ENCODE measurements around the gene NPPB. TPM values are rescaled to one million over a fixed set of nuclear protein-coding genes. Genes with fewer than 3 reads are reported as not detected.

The NPPB gene
- total RNA-seq, 1 donor from 2014 or later, result not detected

GRCh38 chr1:11880911-11881748 is 22.4 kb upstream of the NPPB start:
- no peak for ATAC-seq

DNA sequence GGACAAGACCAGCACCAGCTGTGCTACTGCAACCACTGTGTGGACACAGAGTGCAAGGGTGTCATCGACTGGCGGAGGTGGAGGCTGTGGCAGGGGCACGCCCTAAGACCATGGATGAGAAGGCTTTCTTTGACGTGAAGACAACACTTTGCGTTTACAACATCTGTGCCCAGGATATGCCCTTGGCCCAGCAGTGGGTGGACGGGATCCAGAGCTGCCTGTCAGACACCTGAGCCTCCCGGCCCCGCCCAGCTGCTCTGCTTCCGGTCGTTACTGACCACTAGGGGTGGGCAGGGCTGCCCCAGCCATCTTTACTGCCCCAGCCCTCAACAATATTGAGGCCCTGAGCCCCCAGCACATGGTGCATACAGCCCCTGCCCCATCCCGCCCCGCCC is 21.4 kb upstream of the NPPB start:
- ATAC-seq, result no peak

DNA sequence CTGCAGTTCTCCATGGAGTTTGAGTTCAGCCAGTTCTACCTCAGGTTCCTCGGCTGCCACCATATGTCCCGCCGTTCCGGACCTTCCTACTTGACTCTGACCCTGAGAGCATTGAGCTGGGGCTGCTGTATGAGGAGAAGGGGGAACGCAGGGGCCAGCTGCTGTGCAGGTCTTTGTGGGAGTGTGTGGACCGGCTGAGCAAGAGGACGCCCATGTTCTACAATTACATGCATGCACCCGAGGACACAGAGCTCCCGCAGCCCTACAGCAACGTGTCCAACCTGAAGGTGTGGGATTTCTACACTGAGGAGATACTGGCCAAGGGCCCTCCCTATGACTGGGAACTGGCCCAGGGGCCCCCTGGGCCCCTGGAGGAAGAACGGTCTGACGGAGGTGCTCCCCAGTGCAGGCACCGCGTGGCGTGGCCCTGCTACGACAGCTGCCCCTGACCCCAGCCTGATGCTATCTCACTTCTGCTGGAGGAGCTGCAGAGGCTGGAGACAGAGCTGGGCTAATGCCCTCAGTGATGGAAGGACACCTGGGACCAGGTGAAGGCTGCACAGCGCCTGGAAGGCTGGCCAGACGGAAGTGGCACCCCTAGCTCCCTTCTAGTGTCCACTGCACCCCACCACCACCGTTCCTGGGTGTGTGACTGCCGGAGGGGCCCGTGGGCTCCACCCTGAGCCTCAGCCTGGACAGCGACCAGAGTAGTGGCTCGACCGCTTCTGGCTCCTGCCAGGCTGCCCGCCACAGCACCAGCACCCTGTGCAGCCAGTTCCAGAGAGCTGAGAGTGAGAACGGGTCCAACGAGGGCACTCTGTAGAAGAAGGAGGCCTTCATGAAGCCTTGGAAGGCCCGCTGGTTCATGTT is 20.8 kb upstream of the NPPB start:
- ATAC-seq, result no peak

GRCh38 chr1:11878891-11879190 is 20.1 kb upstream of the NPPB start:
- no peak for ATAC-seq

DNA sequence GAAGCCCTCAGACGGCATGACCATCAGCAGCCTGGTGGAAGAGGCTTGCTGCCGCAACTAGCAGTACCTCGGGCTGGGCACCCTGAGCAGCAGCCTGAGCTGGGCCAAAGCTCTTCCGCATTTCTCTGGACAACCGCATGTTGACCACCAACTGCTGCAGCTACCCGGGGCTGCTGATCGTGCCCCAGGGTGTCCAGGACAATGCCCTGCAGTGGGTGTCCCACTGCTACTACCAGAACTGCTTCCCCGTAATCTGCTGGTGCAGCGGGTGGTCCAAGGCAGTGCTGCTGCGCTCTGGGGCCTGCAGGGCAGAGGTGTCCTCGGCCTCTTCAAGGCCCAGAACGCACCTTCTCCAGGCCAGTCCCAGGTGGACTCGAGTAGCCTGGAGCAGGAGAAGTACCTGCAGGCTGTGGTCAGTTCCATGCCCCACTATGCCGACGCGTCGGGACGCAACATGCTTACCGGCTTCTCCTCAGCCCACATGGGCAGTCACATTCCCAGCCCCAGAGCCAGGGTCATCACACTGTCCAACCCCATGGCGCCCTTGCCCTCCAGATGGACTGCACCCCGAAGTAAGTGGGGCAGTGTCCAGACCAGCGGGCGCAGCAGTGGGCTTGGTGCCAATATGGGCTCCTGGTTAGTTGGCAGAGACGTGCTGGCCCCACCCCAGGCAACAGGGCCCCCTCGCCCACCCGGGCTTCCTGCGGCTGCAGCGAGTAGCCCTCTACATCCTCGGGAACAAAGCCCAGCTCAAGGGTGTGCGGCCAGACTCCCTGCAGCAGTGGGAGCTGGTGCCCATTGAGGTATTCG is 19.5 kb upstream of the NPPB start:
- ATAC-seq, result no peak

DNA sequence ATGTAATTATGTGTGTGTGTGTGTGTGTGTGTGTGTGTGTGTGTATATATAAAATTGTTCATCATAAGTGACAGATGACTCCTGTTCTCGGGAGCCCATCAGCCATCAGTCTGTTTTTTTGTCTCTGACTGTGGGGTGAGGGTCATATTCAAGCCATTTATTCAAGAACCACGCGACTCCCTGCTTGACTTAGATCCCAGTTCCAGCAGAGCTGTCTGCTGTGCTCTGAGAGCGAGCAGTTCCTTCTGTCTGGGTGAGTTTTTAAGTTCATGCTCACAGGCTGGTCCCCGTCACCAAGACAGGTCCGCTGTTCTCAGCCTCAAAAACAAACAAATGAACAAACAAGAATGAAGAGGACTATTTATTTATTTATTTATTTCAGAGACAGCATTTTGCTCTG is 18.3 kb upstream of the NPPB start:
- ATAC-seq, result no peak

GRCh38 chr1:11875094-11875493 is 16.3 kb upstream of the NPPB start:
- no peak for ATAC-seq

- ATAC-seq, result no peak
Observed at GRCh38 chr1:11874624-11875023, 15.9 kb upstream of the NPPB start.

DNA sequence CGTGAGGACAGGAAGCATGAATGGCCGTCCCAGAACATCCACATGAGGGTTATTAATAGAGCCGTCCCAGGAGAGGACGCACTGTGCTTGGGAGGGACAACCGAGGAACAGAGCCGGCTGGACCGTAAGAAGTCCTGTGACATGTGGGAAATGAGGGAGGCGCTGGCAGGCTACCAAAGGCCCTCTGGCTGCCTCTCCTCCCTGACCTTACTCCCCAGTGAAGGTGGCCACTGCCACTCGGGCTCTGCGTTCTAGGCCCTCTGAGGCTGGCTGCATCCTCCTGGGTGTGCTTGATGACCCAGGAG is 15.5 kb upstream of the NPPB start:
- no peak for ATAC-seq

DNA sequence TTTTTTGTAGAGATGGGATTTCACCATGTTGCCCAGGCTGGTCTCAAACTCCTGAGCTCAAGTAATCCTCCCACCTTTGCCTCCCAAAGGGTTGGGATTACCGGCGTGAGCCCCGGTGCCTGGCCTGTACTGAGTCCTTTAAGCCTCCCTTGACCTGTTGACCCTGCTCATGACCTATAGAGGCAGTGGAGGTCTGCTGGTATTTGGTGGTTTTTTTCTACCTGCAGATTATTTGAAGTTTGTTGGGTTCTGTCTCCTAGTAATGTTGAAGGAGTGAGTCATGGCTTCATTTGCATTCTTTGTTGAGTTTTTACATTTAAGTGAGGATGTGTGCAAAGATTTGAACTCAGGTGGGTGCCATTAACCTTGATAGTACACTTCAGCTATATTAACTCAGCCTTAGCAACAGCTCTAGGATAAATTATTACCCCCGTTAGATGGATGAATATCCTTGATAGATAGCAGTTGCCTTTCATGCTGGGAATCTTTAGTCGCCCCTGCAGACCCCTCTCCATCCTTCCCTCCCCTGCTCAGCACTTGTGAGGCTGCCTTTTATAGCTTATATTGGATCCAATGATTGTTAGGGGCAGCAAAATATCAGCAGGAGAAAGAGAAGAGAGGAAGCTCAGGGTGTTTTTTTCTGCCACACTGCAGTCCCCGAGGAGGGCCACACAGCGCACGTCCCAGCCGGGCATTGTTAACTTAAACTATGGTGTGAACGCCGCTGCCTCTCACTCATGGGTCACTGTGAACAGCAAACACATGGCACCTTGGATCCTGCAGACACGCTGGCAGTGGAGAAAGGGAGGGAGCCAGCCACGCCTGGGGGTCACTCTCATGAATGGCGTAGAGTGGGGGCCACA is 14.9 kb upstream of the NPPB start:
- ATAC-seq, result no peak

- no peak for ATAC-seq
Observed at GRCh38 chr1:11872545-11872944, 13.8 kb upstream of the NPPB start.

- ATAC-seq, result no peak
Observed at GRCh38 chr1:11869650-11870207, 11.0 kb upstream of the NPPB start.

DNA sequence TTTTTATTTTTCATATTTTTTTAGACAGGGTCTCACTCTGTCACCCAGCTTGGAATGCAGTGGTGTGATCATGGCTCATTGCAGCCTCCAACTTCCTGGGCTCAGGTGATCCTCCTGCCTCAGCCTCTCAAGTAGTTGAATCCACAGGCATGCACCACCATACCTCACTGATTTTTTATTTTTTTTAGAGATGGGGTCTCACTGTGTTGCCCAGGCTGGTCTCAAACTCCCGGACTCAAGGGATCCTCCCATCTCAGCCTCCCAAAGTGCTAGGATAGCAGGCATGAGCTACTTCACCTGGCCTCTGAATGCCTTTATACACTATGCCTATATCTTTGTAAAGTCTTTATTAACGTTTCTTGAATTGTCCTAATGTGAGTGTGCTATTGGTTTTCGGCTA is 10.4 kb upstream of the NPPB start:
- no peak for ATAC-seq

DNA sequence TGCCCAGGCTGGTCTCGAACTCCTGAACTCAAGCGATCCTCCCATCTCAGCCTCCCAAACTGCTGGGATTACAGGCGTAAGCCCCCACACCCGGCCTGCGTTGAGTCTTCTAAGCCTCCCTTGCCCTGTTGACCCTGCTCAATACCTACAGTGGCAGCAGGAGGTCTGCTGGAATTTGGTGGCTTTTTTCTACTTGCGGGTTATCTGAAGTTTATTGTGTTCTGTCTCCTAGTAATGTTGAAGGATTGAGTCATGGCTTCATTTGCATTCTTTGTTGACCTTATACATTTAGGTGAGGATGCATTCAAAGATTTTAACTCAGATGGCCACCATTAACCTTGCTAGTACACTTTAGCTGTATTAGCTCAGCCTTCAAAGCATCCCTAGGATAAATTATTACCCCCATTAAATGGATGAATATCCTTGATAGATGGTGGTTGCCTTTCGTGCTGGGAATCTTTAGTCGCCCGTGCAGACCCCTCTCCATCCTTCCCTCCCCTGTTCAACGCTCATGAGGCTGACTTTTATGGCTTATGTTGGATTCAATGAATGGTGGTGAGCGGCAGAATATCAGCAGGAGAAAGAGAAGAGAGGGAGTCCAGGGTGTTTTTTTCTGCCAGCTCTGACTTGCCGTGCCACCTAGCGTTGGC is 9.7 kb upstream of the NPPB start:
- ATAC-seq, result no peak

DNA sequence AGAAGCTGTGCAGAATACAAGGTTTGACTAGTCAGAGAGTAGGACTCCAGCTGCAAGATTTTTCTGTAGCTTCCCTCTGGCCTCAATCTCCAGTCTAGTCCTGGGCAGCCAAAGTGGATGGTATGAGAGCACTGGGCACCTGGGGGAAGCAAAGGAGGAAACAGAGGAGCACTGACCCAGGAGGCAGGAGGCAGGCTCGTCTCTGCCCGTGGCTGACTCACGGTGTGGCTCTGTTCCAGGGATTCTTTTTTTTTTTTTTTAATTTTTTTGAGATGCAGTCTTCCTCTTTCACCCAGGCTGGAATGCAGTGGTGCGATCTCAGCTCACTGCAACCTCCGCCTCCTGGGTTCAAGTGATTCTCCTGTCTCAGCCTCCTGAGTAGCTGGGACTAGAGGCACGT is 4.1 kb upstream of the NPPB start:
- ATAC-seq, result peak; percentile 58

DNA sequence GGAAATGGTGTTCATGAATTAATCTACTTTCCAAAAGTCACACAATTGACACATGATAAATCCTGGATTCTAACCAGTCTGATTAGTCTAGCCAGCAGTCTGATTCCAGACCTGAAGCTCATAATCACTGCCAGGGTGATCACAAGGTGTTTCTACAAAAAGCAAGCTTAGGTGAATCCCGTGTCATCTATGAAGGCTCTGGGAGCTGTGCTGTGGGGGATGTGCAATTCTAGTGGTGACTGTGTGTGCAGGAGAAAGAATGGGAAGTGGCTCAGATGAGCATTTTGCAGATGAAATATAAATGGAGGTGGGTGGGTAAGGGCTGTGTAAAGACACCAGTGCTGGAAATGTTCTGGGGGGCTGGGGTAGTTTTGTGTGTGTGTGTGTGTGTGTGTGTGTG is 1.8 kb upstream of the NPPB start:
- no peak for ATAC-seq

DNA sequence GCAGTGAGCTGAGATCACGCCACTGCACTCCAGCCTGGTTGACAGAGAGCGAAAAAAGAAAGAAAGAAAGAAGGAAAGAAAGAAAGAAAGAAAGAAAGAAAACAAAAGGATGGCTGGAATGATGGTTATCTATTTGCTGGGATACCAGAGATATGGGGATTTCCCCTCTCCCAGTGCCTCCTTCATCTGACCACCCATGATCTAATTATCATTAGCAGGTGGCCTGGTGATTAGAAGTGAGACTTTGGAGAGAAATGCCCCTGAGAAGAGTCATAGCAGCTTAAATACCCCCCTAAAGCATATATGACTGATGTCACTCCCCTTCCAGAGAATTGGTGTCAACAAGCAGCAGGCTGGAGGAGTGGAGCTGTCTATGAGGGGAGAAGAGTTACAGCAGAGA is 1.3 kb upstream of the NPPB start:
- no peak for ATAC-seq

GRCh38 chr1:11858968-11859871 is 475 bp upstream of the NPPB start:
- peak; percentile 63 for ATAC-seq

DNA sequence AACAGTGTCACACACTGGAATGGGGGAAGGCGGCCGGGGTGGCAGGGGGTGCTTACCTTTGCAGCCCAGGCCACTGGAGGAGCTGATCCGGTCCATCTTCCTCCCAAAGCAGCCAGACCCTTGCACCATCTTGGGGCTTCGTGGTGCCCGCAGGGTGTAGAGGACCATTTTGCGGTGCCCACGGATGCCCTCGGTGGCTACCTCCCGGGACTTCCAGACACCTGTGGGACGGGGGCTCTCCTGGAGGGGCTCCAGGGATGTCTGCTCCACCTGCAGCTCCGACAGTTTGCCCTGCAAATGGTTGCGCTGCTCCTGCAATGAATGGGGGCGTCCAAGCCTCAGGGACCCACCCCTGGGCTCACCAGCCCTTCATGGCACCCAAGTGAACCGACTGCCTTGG is 587 bp downstream of the NPPB start:
- ATAC-seq, result no peak

DNA sequence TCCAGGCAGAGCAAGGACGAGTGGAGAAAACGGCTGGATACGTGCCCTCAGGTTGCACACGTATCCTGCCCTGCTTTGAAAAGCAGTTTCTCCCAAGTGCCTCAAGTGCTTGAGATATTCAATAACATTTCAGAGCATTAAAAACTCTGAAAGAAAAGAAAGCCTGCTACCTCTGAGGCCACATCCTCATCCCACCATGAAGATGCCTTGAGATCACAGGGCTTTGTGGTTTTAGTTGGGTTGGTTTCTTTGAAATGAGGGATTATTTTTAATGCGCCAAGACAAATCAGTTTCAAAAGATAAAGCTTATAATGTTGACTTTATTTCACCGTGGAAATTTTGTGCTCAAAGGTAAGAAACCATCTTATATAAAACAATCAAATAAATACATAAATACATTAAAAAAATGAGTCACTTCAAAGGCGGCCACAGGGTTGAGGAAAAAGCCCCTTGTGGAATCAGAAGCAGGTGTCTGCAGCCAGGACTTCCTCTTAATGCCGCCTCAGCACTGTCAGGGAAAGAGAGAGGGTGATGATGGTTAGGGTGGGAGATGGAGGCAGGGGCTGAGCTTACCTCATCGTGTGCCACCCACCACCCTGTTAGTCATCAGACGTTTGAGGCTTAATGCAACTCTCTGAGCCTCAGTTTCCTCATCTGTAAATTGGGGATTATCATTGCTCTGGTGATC is 1.4 kb downstream of the NPPB start:
- ATAC-seq, result no peak

Data from esophagus mucosa (tissue), 1 donor.